ENCODE results near the gene FNDC3A. TPM values are rescaled to one million over a fixed set of nuclear protein-coding genes. Genes with fewer than 3 reads are reported as not detected.

FNDC3A gene
- total RNA-seq, 1 donor from 2014 or later = 39.4 TPM

GRCh38 chr13:49246850-49247642 is 271.3 kb downstream of the FNDC3A start:
- H3K27me3 Mint-ChIP-seq (ENCODE audit: unreplicated experiment) = peaks cover 2% of the 10 kb centered on the region
- H3K9me3 Mint-ChIP-seq (ENCODE audit: unreplicated experiment) = no peaks in the 10 kb centered on the region
- peaks cover 19% of the 10 kb centered on the region for H3K4me1 Mint-ChIP-seq (ENCODE audit: unreplicated experiment)
- no peak for TF ChIP-seq CTCF (IDR thresholded peaks at IDR 0.05; ENCODE audit: unreplicated experiment)
- peaks cover 9% of the 10 kb centered on the region for H3K36me3 Mint-ChIP-seq (ENCODE audit: low read depth, unreplicated experiment)
- H3K4me3 Mint-ChIP-seq (ENCODE audit: unreplicated experiment) = peak overlapping the region; percentile 96
- H3K27ac Mint-ChIP-seq (ENCODE audit: unreplicated experiment) = peak overlapping the region; percentile 94
- no peak for DNase-seq (ENCODE audit: low spot score)

GRCh38 chr13:49247643-49248621 is 272.2 kb downstream of the FNDC3A start, which contains the start of gene CDADC1:
Gene CDADC1, plus strand, starts transcription at chr13:49247925. Its CDS starts 113 bp downstream, at chr13:49248038.
- Mint-ChIP-seq H3K4me1 (ENCODE audit: unreplicated experiment) (peaks cover 19% of the 10 kb centered on the region), H3K4me3 (ENCODE audit: unreplicated experiment) (peak within 1 kb of the TSS; percentile 96), H3K27ac (ENCODE audit: unreplicated experiment) (peak within 1 kb of the TSS; percentile 94), H3K27me3 (ENCODE audit: unreplicated experiment) (peaks cover 2% of the 10 kb centered on the region), H3K9me3 (ENCODE audit: unreplicated experiment) (no peaks in the 10 kb centered on the region), H3K36me3 (ENCODE audit: low read depth, unreplicated experiment) (peaks cover 9% of the 10 kb centered on the region)
- peak; percentile 96 for DNase-seq (ENCODE audit: low spot score)
- TF ChIP-seq CTCF (IDR thresholded peaks at IDR 0.05; ENCODE audit: unreplicated experiment) = no peak

GRCh38 chr13:49248622-49249002 is 272.9 kb downstream of the FNDC3A start:
- no peak for TF ChIP-seq CTCF (IDR thresholded peaks at IDR 0.05; ENCODE audit: unreplicated experiment)
- H3K36me3 Mint-ChIP-seq (ENCODE audit: low read depth, unreplicated experiment) = peaks cover 5% of the 10 kb centered on the region
- H3K4me1 Mint-ChIP-seq (ENCODE audit: unreplicated experiment) = peaks cover 16% of the 10 kb centered on the region
- DNase-seq (ENCODE audit: low spot score) = no peak
- peak overlapping the region; percentile 96 for H3K4me3 Mint-ChIP-seq (ENCODE audit: unreplicated experiment)
- H3K9me3 Mint-ChIP-seq (ENCODE audit: unreplicated experiment) = no peaks in the 10 kb centered on the region
- H3K27ac Mint-ChIP-seq (ENCODE audit: unreplicated experiment) = peak overlapping the region; percentile 94
- peaks cover 2% of the 10 kb centered on the region for H3K27me3 Mint-ChIP-seq (ENCODE audit: unreplicated experiment)

GRCh38 chr13:49251326-49251725 is 275.6 kb downstream of the FNDC3A start:
- H3K27me3 Mint-ChIP-seq (ENCODE audit: unreplicated experiment) = peaks cover 2% of the 10 kb centered on the region
- H3K27ac Mint-ChIP-seq (ENCODE audit: unreplicated experiment) = no peak overlapping the region
- no peak for DNase-seq (ENCODE audit: low spot score)
- H3K9me3 Mint-ChIP-seq (ENCODE audit: unreplicated experiment) = no peaks in the 10 kb centered on the region
- H3K36me3 Mint-ChIP-seq (ENCODE audit: low read depth, unreplicated experiment) = peaks cover 5% of the 10 kb centered on the region
- no peak overlapping the region for H3K4me3 Mint-ChIP-seq (ENCODE audit: unreplicated experiment)
- peaks cover 11% of the 10 kb centered on the region for H3K4me1 Mint-ChIP-seq (ENCODE audit: unreplicated experiment)
- TF ChIP-seq CTCF (IDR thresholded peaks at IDR 0.05; ENCODE audit: unreplicated experiment) = no peak

Data from endothelial cell (in vitro differentiated cells).